GM23338 (cell line): ENCODE results near the gene GRK2. TPM values are rescaled to one million over a fixed set of nuclear protein-coding genes. Genes with fewer than 3 reads are reported as not detected.

Experiments
- ATAC-seq: fragments of 200-7000 bp; cut with Tn5 transposase; 3 replicates; pipeline ENCODE4 v1.9.1; 2020
- DNase-seq: peaks from one replicate; pipeline ENCODE4 v3.0.0-alpha.2; 2015; ENCODE audit warnings: low spot score
- H2AFZ ChIP-seq: fragments of 200-600 bp; sonication (generic); 2 replicates; pipeline ENCODE4 v1.8.0; 2016; ENCODE audit warnings: antibody characterized with exemption, mild to moderate bottlenecking, moderate library complexity
- H3F3A ChIP-seq: fragments of 200-600 bp; sonication (generic); replicated peaks from 2 replicates; pipeline ENCODE4 v1.8.0; 2017; ENCODE audit warnings: antibody characterized with exemption, mixed run types, low read depth
- H3K27ac ChIP-seq: fragments of 200-600 bp; sonication (generic); 2 replicates; pipeline ENCODE4 v1.6.1; 2016; ENCODE audit warnings: low read depth
- H3K27me3 ChIP-seq: fragments of 200-600 bp; sonication (generic); 2 replicates; pipeline ENCODE4 v1.8.0; 2016; ENCODE audit warnings: mild to moderate bottlenecking, mixed run types, moderate library complexity; ENCODE audit not compliant: insufficient read depth
- H3K36me3 ChIP-seq: fragments of 200-600 bp; sonication (generic); 2 replicates; pipeline ENCODE4 v1.8.0; 2016; ENCODE audit warnings: mild to moderate bottlenecking; ENCODE audit not compliant: insufficient read depth
- H3K4me1 ChIP-seq: fragments of 200-600 bp; sonication (generic); 2 replicates; pipeline ENCODE4 v1.8.0; 2016; ENCODE audit warnings: mild to moderate bottlenecking, moderate library complexity; ENCODE audit not compliant: insufficient read depth
- H3K4me2 ChIP-seq: fragments of 200-600 bp; sonication (generic); 2 replicates; pipeline ENCODE4 v1.7.1; 2017; ENCODE audit warnings: mixed run types
- H3K4me3 ChIP-seq: fragments of 200-600 bp; sonication (generic); 2 replicates; pipeline ENCODE4 v1.6.1; 2016; ENCODE audit warnings: mixed run types
- H3K79me2 ChIP-seq: fragments of 200-600 bp; sonication (generic); replicated peaks from 2 replicates; pipeline ENCODE4 v1.8.0; 2017; ENCODE audit warnings: mild to moderate bottlenecking; ENCODE audit not compliant: insufficient read depth
- H3K9me2 ChIP-seq: fragments of 200-600 bp; sonication (generic); 2 replicates; pipeline ENCODE4 v1.8.0; 2017; ENCODE audit not compliant: insufficient read depth
- H4K20me1 ChIP-seq: fragments of 200-600 bp; sonication (generic); replicated peaks from 2 replicates; pipeline ENCODE4 v1.8.0; 2017; ENCODE audit warnings: mild to moderate bottlenecking; ENCODE audit not compliant: insufficient read depth
- H3K27ac Mint-ChIP-seq: 2 replicates; pipeline ENCODE4 v1.8.0; 2020; ENCODE audit warnings: inconsistent platforms, mild to moderate bottlenecking, moderate library complexity, mixed read lengths
- H3K27me3 Mint-ChIP-seq: 3 replicates; pipeline ENCODE4 v1.8.0; 2022; ENCODE audit warnings: low read depth, mild to moderate bottlenecking, moderate library complexity, mixed read lengths, inconsistent platforms; ENCODE audit not compliant: insufficient read depth, poor library complexity
- H3K36me3 Mint-ChIP-seq: 3 replicates; pipeline ENCODE4 v1.8.0; 2021; ENCODE audit warnings: low read depth, mild to moderate bottlenecking, inconsistent platforms, moderate library complexity, mixed read lengths
- H3K4me1 Mint-ChIP-seq: 3 replicates; pipeline ENCODE4 v1.8.0; 2020; ENCODE audit warnings: mild to moderate bottlenecking, inconsistent platforms, mixed read lengths
- H3K4me3 Mint-ChIP-seq: 3 replicates; pipeline ENCODE4 v1.8.0; 2021; ENCODE audit warnings: moderate library complexity, mild to moderate bottlenecking, inconsistent platforms, mixed read lengths
- H3K9me3 Mint-ChIP-seq: 3 replicates; pipeline ENCODE4 v1.8.0; 2020; ENCODE audit warnings: moderate library complexity, mild to moderate bottlenecking, inconsistent platforms, mixed read lengths
- CTCF ChIP-seq, 2 experiments: fragments of 200-600 bp in 1 of 2; sonication (generic) in 1 of 2; conservative IDR thresholded peaks; 2 replicates each; pipeline versions ENCODE4 v1.5.1 to v1.6.1; 2016 to 2017; ENCODE audit warnings: antibody characterized with exemption in 2 of 2, low read depth in 2 of 2, mild to moderate bottlenecking in 2 of 2, moderate library complexity in 1 of 2
- EZH2 ChIP-seq: fragments of 200-600 bp; sonication (generic); IDR thresholded peaks from one replicate; pipeline ENCODE4 v1.8.0; 2017; ENCODE audit warnings: antibody characterized with exemption, mild to moderate bottlenecking, low read depth; ENCODE audit not compliant: unreplicated experiment
- JUNB ChIP-seq: IDR thresholded peaks from one replicate; pipeline ENCODE4 v1.6.1; 2016; ENCODE audit warnings: antibody characterized with exemption; ENCODE audit not compliant: unreplicated experiment
- STAT1 ChIP-seq: IDR thresholded peaks from one replicate; pipeline ENCODE4 v1.6.1; 2016; ENCODE audit warnings: antibody characterized with exemption; ENCODE audit not compliant: unreplicated experiment
- polyA plus RNA-seq: library from polyadenylated mRNA; unstranded; fragments of >200 nt; fragmentation: Nextera tagmentation; extraction: Ambion mirVana; gene quantifications from 2 replicates; pipeline ENCODE4 v1.2.1, GENCODE V29; 2016
- total RNA-seq: library from RNA; depleted of rRNA; stranded (reverse); fragments of >200 nt; shearing (Covaris generic); gene quantifications from 2 replicates; pipeline ENCODE4 v1.2.3, GENCODE V29; 2014
- TF ChIP-seq, protein P1 (sequence below): fragments of 250-450 bp; sonication (Bioruptor Pico); IDR thresholded peaks from 2 replicates; pipeline ENCODE4 v1.5.0; 2020; ENCODE audit warnings: mild to moderate bottlenecking, moderate library complexity

The GRK2 gene
- total and polyA plus RNA-seq, 2 experiments from 2014 or later = 19.5 to 72.5 TPM

DNA sequence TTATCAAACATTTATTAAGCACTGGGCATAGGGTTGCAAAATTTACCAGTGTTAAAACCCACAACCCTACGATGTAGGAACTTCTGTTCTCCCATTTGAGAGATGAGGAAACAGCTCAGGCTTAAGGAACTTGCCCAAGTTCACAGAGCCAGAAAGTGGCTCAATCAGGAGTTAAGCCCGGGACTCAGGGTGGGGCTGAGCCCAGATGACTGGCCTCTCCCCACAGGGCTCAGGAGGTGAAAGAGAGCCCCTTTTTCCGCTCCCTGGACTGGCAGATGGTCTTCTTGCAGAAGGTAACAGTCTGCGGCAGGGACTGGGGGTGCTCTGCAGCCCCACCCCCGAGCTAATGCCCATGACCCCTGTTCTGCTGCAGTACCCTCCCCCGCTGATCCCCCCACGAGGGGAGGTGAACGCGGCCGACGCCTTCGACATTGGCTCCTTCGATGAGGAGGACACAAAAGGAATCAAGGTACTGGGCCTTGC, 17.2 kb downstream of the GRK2 start (continued):
- TF ChIP-seq, protein P1, sequence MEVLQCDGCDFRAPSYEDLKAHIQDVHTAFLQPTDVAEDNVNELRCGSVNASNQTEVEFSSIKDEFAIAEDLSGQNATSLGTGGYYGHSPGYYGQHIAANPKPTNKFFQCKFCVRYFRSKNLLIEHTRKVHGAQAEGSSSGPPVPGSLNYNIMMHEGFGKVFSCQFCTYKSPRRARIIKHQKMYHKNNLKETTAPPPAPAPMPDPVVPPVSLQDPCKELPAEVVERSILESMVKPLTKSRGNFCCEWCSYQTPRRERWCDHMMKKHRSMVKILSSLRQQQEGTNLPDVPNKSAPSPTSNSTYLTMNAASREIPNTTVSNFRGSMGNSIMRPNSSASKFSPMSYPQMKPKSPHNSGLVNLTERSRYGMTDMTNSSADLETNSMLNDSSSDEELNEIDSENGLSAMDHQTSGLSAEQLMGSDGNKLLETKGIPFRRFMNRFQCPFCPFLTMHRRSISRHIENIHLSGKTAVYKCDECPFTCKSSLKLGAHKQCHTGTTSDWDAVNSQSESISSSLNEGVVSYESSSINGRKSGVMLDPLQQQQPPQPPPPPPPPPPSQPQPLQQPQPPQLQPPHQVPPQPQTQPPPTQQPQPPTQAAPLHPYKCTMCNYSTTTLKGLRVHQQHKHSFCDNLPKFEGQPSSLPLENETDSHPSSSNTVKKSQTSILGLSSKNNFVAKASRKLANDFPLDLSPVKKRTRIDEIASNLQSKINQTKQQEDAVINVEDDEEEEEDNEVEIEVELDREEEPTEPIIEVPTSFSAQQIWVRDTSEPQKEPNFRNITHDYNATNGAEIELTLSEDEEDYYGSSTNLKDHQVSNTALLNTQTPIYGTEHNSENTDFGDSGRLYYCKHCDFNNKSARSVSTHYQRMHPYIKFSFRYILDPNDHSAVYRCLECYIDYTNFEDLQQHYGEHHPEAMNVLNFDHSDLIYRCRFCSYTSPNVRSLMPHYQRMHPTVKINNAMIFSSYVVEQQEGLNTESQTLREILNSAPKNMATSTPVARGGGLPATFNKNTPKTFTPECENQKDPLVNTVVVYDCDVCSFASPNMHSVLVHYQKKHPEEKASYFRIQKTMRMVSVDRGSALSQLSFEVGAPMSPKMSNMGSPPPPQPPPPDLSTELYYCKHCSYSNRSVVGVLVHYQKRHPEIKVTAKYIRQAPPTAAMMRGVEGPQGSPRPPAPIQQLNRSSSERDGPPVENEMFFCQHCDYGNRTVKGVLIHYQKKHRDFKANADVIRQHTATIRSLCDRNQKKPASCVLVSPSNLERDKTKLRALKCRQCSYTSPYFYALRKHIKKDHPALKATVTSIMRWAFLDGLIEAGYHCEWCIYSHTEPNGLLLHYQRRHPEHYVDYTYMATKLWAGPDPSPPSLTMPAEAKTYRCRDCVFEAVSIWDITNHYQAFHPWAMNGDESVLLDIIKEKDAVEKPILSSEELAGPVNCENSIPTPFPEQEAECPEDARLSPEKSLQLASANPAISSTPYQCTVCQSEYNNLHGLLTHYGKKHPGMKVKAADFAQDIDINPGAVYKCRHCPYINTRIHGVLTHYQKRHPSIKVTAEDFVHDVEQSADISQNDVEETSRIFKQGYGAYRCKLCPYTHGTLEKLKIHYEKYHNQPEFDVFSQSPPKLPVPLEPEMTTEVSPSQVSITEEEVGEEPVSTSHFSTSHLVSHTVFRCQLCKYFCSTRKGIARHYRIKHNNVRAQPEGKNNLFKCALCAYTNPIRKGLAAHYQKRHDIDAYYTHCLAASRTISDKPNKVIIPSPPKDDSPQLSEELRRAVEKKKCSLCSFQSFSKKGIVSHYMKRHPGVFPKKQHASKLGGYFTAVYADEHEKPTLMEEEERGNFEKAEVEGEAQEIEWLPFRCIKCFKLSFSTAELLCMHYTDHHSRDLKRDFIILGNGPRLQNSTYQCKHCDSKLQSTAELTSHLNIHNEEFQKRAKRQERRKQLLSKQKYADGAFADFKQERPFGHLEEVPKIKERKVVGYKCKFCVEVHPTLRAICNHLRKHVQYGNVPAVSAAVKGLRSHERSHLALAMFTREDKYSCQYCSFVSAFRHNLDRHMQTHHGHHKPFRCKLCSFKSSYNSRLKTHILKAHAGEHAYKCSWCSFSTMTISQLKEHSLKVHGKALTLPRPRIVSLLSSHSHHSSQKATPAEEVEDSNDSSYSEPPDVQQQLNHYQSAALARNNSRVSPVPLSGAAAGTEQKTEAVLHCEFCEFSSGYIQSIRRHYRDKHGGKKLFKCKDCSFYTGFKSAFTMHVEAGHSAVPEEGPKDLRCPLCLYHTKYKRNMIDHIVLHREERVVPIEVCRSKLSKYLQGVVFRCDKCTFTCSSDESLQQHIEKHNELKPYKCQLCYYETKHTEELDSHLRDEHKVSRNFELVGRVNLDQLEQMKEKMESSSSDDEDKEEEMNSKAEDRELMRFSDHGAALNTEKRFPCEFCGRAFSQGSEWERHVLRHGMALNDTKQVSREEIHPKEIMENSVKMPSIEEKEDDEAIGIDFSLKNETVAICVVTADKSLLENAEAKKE (CRISPR knock-in tag) = no peak
- TF ChIP-seq JUNB (no peak), EZH2 (no peak), CTCF (conservative IDR thresholded peaks at IDR 0.05; ENCODE audit: low read depth in 2 of 2) (no peak)

GRCh38 chr11:67284811-67285540, 18.7 kb downstream of the GRK2 start:
- peaks cover 16% of the 10 kb centered on the region for H3K27me3 Mint-ChIP-seq
- no peak for ATAC-seq

More at GRCh38 chr11:67284811-67285540, 18.7 kb downstream of the GRK2 start:
- Mint-ChIP-seq H3K4me1 (peaks cover 17% of the 10 kb centered on the region), H3K36me3 (peaks cover 30% of the 10 kb centered on the region), H3K27ac (no peak overlapping the region), H3K4me3 (no peak overlapping the region), H3K9me3 (no peaks in the 10 kb centered on the region)
- H3K4me3 ChIP-seq = no peak overlapping the region
- no peaks in the 10 kb centered on the region for H3K79me2 ChIP-seq
- H3K36me3 ChIP-seq = peaks cover 7% of the 10 kb centered on the region
- H3K9me2 ChIP-seq = no peaks in the 10 kb centered on the region
- H2AFZ ChIP-seq = no peak overlapping the region
- H4K20me1 ChIP-seq = no peaks in the 10 kb centered on the region
- DNase-seq = no peak
- peaks cover 10% of the 10 kb centered on the region for H3K4me1 ChIP-seq
- H3K4me2 ChIP-seq = no peak overlapping the region
- 0 out of 2 replicates have a peak, but pooled peaks cover 13% of the 10 kb centered on the region for H3F3A ChIP-seq
- TF ChIP-seq STAT1 = no peak
- TF ChIP-seq, protein P1 (CRISPR knock-in tag) = no peak
- no peaks in the 10 kb centered on the region for H3K27me3 ChIP-seq
- H3K27ac ChIP-seq = no peak overlapping the region
